Fibroblast of skin of abdomen (primary cell): ENCODE data around the gene HCAR1. TPM values are rescaled to one million over a fixed set of nuclear protein-coding genes. Genes with fewer than 3 reads are reported as not detected.
A peak's percentile ranks its signal among the peaks of the same experiment; 100 is the strongest.
"Not testable (repeated sequence)": the region's sequence is repeated elsewhere in the genome, so short reads cannot be mapped to it uniquely, and the experiment has no call there.

ENCODE experiments used
- DNase-seq: peaks from one replicate; pipeline ENCODE4 v3.0.0-alpha.2; 2013
- polyA plus RNA-seq, 2 experiments: library from polyadenylated mRNA; unstranded; fragments of 120-200 nt; gene quantifications; one replicate each; pipeline ENCODE4 v1.2.1, GENCODE V29; 2013; ENCODE audit not compliant: insufficient read length in 2 of 2

HCAR1 gene
- 0.04 TPM for polyA plus RNA-seq (2013, experiment 1 of 2; ENCODE audit: insufficient read length)
- polyA plus RNA-seq (2013, experiment 2 of 2; ENCODE audit: insufficient read length): 0.02 TPM

GRCh38 chr12:122730215-122731014, at the start of gene HCAR1:
HCAR1 (minus strand) TSS chr12:122730844; CDS start chr12:122730339, 505 bp downstream.
- DNase-seq: no peak

- DNase-seq: no peak
These were observed 26.9 kb upstream of the HCAR1 start for GRCh38 chr12:122757568-122757967.

GRCh38 chr12:122754790-122755189, 24.1 kb upstream of the HCAR1 start:
- DNase-seq: no peak

- no peak for DNase-seq
These were observed 22.6 kb upstream of the HCAR1 start for GRCh38 chr12:122753319-122753650.

GRCh38 chr12:122752464-122753318, 22.0 kb upstream of the HCAR1 start, which contains the start of gene DENR:
DENR (plus strand) TSS chr12:122752824; CDS start chr12:122753702, 878 bp downstream.
- DNase-seq: peak; percentile 97

- DNase-seq: not testable (repeated sequence)
These were observed 20.3 kb upstream of the HCAR1 start for GRCh38 chr12:122750781-122751515.

GRCh38 chr12:122749569-122750332, 19.1 kb upstream of the HCAR1 start:
- no peak for DNase-seq

GRCh38 chr12:122747224-122748135, 16.8 kb upstream of the HCAR1 start:
- DNase-seq: no peak

GRCh38 chr12:122743895-122744525, 13.4 kb upstream of the HCAR1 start:
- DNase-seq: no peak

GRCh38 chr12:122740351-122740750, 9.7 kb upstream of the HCAR1 start:
- no peak for DNase-seq

- DNase-seq: no peak
These were observed 7.9 kb upstream of the HCAR1 start for GRCh38 chr12:122738571-122738970.

- DNase-seq: no peak
These were observed 2.0 kb upstream of the HCAR1 start for GRCh38 chr12:122732611-122733010.

- no peak for DNase-seq
These were observed 1.5 kb upstream of the HCAR1 start for GRCh38 chr12:122732170-122732569.

- no peak for DNase-seq
These were observed 945 bp downstream of the HCAR1 start for GRCh38 chr12:122729583-122730214.

- DNase-seq: no peak
These were observed 4.5 kb downstream of the HCAR1 start for GRCh38 chr12:122726080-122726558.

- DNase-seq: no peak
These were observed 5.1 kb downstream of the HCAR1 start for GRCh38 chr12:122725452-122726079.

GRCh38 chr12:122724641-122725243, 5.9 kb downstream of the HCAR1 start:
- no peak for DNase-seq

- DNase-seq: no peak
These were observed 8.3 kb downstream of the HCAR1 start for GRCh38 chr12:122722387-122722786.
